GM23338 (cell line): Measurements from ENCODE around the gene ST6GALNAC1.

Source experiments
- CREB1 ChIP-seq: fragments of 250-450 bp; sonication (Bioruptor Pico); IDR thresholded peaks from 2 replicates; pipeline ENCODE4 v1.5.0; 2020; ENCODE audit warnings: low read depth, mild to moderate bottlenecking, moderate library complexity
- CTCF ChIP-seq, 2 experiments: fragments of 200-600 bp in 1 of 2; sonication (generic) in 1 of 2; conservative IDR thresholded peaks; 2 replicates each; pipeline versions ENCODE4 v1.5.1 to v1.6.1; 2016 to 2017; ENCODE audit warnings: antibody characterized with exemption in 2 of 2, low read depth in 2 of 2, mild to moderate bottlenecking in 2 of 2, moderate library complexity in 1 of 2
- EZH2 ChIP-seq: fragments of 200-600 bp; sonication (generic); IDR thresholded peaks from one replicate; pipeline ENCODE4 v1.8.0; 2017; ENCODE audit warnings: antibody characterized with exemption, mild to moderate bottlenecking, low read depth; ENCODE audit not compliant: unreplicated experiment
- EZH2phosphoT487 ChIP-seq: fragments of 200-600 bp; sonication (generic); IDR thresholded peaks from one replicate; pipeline ENCODE4 v1.8.1; 2018; ENCODE audit warnings: antibody characterized with exemption; ENCODE audit not compliant: unreplicated experiment
- JUNB ChIP-seq: IDR thresholded peaks from one replicate; pipeline ENCODE4 v1.6.1; 2016; ENCODE audit warnings: antibody characterized with exemption; ENCODE audit not compliant: unreplicated experiment
- POLR2AphosphoS5 ChIP-seq: IDR thresholded peaks from 2 replicates; pipeline ENCODE4 v1.6.1; 2016; ENCODE audit warnings: antibody characterized with exemption, low read depth
- REST ChIP-seq: IDR thresholded peaks from one replicate; pipeline ENCODE4 v1.6.1; 2018; ENCODE audit warnings: antibody characterized with exemption; ENCODE audit not compliant: unreplicated experiment
- STAT1 ChIP-seq: IDR thresholded peaks from one replicate; pipeline ENCODE4 v1.6.1; 2016; ENCODE audit warnings: antibody characterized with exemption; ENCODE audit not compliant: unreplicated experiment
- ZNF331 ChIP-seq: fragments of 250-450 bp; sonication (Bioruptor Pico); IDR thresholded peaks from 2 replicates; pipeline ENCODE4 v1.5.0; 2020; ENCODE audit warnings: low read depth, mild to moderate bottlenecking, moderate library complexity
- ZNF462 ChIP-seq: fragments of 250-450 bp; sonication (Bioruptor Pico); IDR thresholded peaks from 2 replicates; pipeline ENCODE4 v1.5.0; 2020; ENCODE audit warnings: mild to moderate bottlenecking, moderate library complexity

GRCh38 chr17:76683011-76683755 is 39.6 kb upstream of the ST6GALNAC1 start:
- TF ChIP-seq CREB1 (CRISPR knock-in tag) (no peak), CTCF (conservative IDR thresholded peaks at IDR 0.05; ENCODE audit: low read depth in 2 of 2) (peak; percentile 77 to 84), ZNF331 (CRISPR knock-in tag) (no peak), EZH2phosphoT487 (no peak), POLR2AphosphoS5 (no peak), EZH2 (no peak), REST (no peak), STAT1 (no peak), JUNB (no peak), ZNF462 (no peak)
